Heart left ventricle (tissue), 13 donors: ENCODE measurements around the gene RUNX2.

Experiments used
- CTCF ChIP-seq, 12 donors: fragments of 200-600 bp; sonication (generic) in 4 of 12; IDR thresholded peaks; one replicate each; pipeline versions ENCODE4 v1.5.0 to v1.8.0; 2018 to 2022; ENCODE audit warnings: antibody characterized with exemption in 12 of 12, mild to moderate bottlenecking in 5 of 12
- POLR2A ChIP-seq, 2 donors: fragments of 450-650 bp; IDR thresholded peaks; one replicate each; pipeline ENCODE4 v1.6.1; 2017; ENCODE audit warnings: antibody characterized with exemption in 2 of 2, mild to moderate bottlenecking in 2 of 2, moderate library complexity in 2 of 2
- donor health status: ischemic (EF 13 %, LVEDD 7.1; RV severe dilation, severe dysfunction).
- donor health status: DM: no; HTN: yes; CAD: no.
- donor health status: DM: no; HTN: no; CAD: no.
- donor health status: ischemic (EF 25% LVEDD 6.9; RV normal size, moderate dysfunction).
- donor health status: ischemic (EF 25% LVEDD 5.7; RV mildly dilated, moderate dysfunction).
- donor health status: ischemic (EF 35%, LVEDD 5.7; RV mildly dilated, moderate dysfunction).
- donor health status: nonischemic (EF 11% LVEDD 7.7; RV severe dilation, severe dysfunction).
- donor health status: DM: yes; HTN: yes; CAD: no.
- donor health status: PGD.
- donor health status: ischemic (EF 29% LVEDD 5.4; RV normal size, mild dysfunction).
- donor health status: nonischemic (EF 23%, LVEDD 6.1; RV moderate dilation, normal function).

GRCh38 chr6:45643126-45643525 is 315.0 kb downstream of the RUNX2 start:
- TF ChIP-seq CTCF (IDR thresholded peaks at IDR 0.05), result no peak
- no peak for TF ChIP-seq POLR2A (IDR thresholded peaks at IDR 0.05)
